Peyer's patch (tissue), 4 donors: Measurements from ENCODE around the gene SYTL5.

Experiments
- POLR2A ChIP-seq, 2 donors: fragments of 450-650 bp; IDR thresholded peaks; one replicate each; pipeline ENCODE4 v1.5.1; 2017; ENCODE audit warnings: antibody characterized with exemption in 2 of 2, mild to moderate bottlenecking in 2 of 2, moderate library complexity in 2 of 2
- TF ChIP-seq, protein P1 (sequence below), 6 experiments: fragments of 450-650 bp in 4 of 6; fragments of 200-600 bp in 2 of 6; sonication (generic) in 1 of 6; IDR thresholded peaks; one replicate each; pipeline ENCODE4 v1.5.1; 2017 to 2019; ENCODE audit warnings: antibody characterized with exemption in 6 of 6, mild to moderate bottlenecking in 3 of 6, moderate library complexity in 1 of 6

GRCh38 chrX:37984880-37985279, 21.5 kb upstream of the SYTL5 start:
- no peak for TF ChIP-seq POLR2A (IDR thresholded peaks at IDR 0.05)
- TF ChIP-seq, protein P1, sequence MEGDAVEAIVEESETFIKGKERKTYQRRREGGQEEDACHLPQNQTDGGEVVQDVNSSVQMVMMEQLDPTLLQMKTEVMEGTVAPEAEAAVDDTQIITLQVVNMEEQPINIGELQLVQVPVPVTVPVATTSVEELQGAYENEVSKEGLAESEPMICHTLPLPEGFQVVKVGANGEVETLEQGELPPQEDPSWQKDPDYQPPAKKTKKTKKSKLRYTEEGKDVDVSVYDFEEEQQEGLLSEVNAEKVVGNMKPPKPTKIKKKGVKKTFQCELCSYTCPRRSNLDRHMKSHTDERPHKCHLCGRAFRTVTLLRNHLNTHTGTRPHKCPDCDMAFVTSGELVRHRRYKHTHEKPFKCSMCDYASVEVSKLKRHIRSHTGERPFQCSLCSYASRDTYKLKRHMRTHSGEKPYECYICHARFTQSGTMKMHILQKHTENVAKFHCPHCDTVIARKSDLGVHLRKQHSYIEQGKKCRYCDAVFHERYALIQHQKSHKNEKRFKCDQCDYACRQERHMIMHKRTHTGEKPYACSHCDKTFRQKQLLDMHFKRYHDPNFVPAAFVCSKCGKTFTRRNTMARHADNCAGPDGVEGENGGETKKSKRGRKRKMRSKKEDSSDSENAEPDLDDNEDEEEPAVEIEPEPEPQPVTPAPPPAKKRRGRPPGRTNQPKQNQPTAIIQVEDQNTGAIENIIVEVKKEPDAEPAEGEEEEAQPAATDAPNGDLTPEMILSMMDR (IDR thresholded peaks at IDR 0.05) = no peak
